Fibroblast of lung (primary cell): Measurements from ENCODE around the gene MPND. TPM values are rescaled to one million over a fixed set of nuclear protein-coding genes. Genes with fewer than 3 reads are reported as not detected.

Experiments
- DNase-seq, 2 donors: peaks; one replicate each; pipeline versions ENCODE4 v3.0.0 to v3.0.0-alpha.2; 2010; ENCODE audit warnings: low read depth in 2 of 2
- H2AFZ ChIP-seq: 2 replicates; pipeline ENCODE4 v1.5.1; 2012; ENCODE audit warnings: low read length, control low read depth, inconsistent platforms
- H3K27ac ChIP-seq: 2 replicates; pipeline ENCODE4 v1.5.1; 2011; ENCODE audit warnings: low read length, control low read depth; ENCODE audit not compliant: insufficient read depth
- H3K27me3 ChIP-seq: 2 replicates; pipeline ENCODE4 v1.5.1; 2011; ENCODE audit warnings: mild to moderate bottlenecking, low read length; ENCODE audit not compliant: control insufficient read depth, insufficient read depth
- H3K36me3 ChIP-seq: 2 replicates; pipeline ENCODE4 v1.5.1; 2011; ENCODE audit warnings: low read length; ENCODE audit not compliant: control insufficient read depth, insufficient read depth
- H3K4me1 ChIP-seq: 2 replicates; pipeline ENCODE4 v1.5.1; 2011; ENCODE audit warnings: low read length; ENCODE audit not compliant: control insufficient read depth, insufficient read depth; ENCODE audit errors: extremely low read depth
- H3K4me2 ChIP-seq: 2 replicates; pipeline ENCODE4 v1.5.1; 2011; ENCODE audit warnings: low read length, control low read depth; ENCODE audit not compliant: insufficient read depth; ENCODE audit errors: extremely low read depth
- H3K4me3 ChIP-seq, 4 experiments: fragments of 200-600 bp in 1 of 4; sonication (generic) in 1 of 4; replicated peaks in 1 of 4; 2 replicates each; pipeline ENCODE4 v1.5.1; 2011 to 2016; ENCODE audit warnings: low read length in 4 of 4, low read depth in 3 of 4, mild to moderate bottlenecking in 3 of 4, control low read depth in 2 of 4, inconsistent platforms in 1 of 4, mixed read lengths in 1 of 4; ENCODE audit not compliant: insufficient read depth in 1 of 4; ENCODE audit errors: control extremely low read depth in 1 of 4
- H3K79me2 ChIP-seq: 2 replicates; pipeline ENCODE4 v1.5.1; 2012; ENCODE audit warnings: mild to moderate bottlenecking, low read length, inconsistent platforms; ENCODE audit not compliant: control insufficient read depth, insufficient read depth
- H3K9ac ChIP-seq: 2 replicates; pipeline ENCODE4 v1.5.1; 2011; ENCODE audit warnings: mild to moderate bottlenecking, low read length, control low read depth; ENCODE audit not compliant: insufficient read depth
- H3K9me3 ChIP-seq: 2 replicates; pipeline ENCODE4 v1.5.1; 2012; ENCODE audit warnings: low read depth, low read length; ENCODE audit not compliant: control insufficient read depth, insufficient read depth
- H4K20me1 ChIP-seq: 2 replicates; pipeline ENCODE4 v1.5.1; 2011; ENCODE audit warnings: low read length; ENCODE audit not compliant: control insufficient read depth, insufficient read depth; ENCODE audit errors: extremely low read depth
- EZH2 ChIP-seq: IDR thresholded peaks from 2 replicates; pipeline ENCODE4 v1.5.1; 2012; ENCODE audit warnings: low read length, control low read depth, mild to moderate bottlenecking; ENCODE audit errors: missing control alignments
- polyA plus RNA-seq, 2 donors: library from polyadenylated mRNA; depleted of rRNA in 1 of 2; stranded (reverse) in 1 of 2; unstranded in 1 of 2; fragments of >200 nt; gene quantifications; 2 replicates each; pipeline ENCODE4 v1.2.1, GENCODE V29; 2011 to 2012; ENCODE audit warnings: missing spikeins in 1 of 2
- total RNA-seq: library from RNA; depleted of rRNA; stranded (reverse); fragments of >200 nt; gene quantifications from 2 replicates; pipeline ENCODE4 v1.2.1, GENCODE V29; 2014
- TF ChIP-seq, protein P1 (sequence below), 2 donors: IDR thresholded peaks in 1 of 2; conservative IDR thresholded peaks in 1 of 2; 1 replicate in 1 of 2; 2 replicates in 1 of 2; pipeline ENCODE4 v1.5.1; 2011 to 2012; ENCODE audit warnings: low read length in 2 of 2, control low read depth in 1 of 2, inconsistent platforms in 1 of 2, low read depth in 1 of 2, mild to moderate bottlenecking in 1 of 2

MPND gene
- total and polyA plus RNA-seq, 2 donors (not counting 1 experiment from before 2014, with no cell fraction given) = 2.7 to 7.1 TPM

DNA sequence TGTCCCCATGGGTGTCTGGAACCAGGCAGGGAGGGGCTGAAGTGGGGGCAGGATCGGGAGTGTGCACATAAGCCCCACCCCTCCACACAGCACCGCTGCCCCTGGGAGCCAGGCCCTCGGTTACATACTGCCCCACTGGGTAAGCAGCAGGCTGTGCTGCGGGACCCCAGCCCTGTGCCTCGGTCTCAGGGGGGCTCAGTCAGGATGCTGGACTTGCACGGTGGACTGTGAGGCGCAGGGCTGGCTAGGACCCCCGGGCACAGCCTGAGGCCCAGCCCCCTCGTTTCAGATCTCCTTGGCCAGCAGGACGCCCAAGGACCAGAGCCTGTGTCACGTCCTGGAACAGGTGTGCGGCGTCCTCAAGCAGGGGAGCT lies 16.3 kb downstream of the MPND start:
- Histone ChIP-seq H3K27me3 (no peaks in the 10 kb centered on the region), H3K79me2 (no peaks in the 10 kb centered on the region), H3K4me1 (no peaks in the 10 kb centered on the region), H3K36me3 (peaks cover 45% of the 10 kb centered on the region), H3K27ac (no peak overlapping the region), H3K9me3 (no peaks in the 10 kb centered on the region), H3K4me2 (no peak overlapping the region), H4K20me1 (no peaks in the 10 kb centered on the region), H3K9ac (no peak overlapping the region), H3K4me3 (no peak overlapping the region), H2AFZ (no peak overlapping the region)
- DNase-seq = no peak
- TF ChIP-seq, protein P1, sequence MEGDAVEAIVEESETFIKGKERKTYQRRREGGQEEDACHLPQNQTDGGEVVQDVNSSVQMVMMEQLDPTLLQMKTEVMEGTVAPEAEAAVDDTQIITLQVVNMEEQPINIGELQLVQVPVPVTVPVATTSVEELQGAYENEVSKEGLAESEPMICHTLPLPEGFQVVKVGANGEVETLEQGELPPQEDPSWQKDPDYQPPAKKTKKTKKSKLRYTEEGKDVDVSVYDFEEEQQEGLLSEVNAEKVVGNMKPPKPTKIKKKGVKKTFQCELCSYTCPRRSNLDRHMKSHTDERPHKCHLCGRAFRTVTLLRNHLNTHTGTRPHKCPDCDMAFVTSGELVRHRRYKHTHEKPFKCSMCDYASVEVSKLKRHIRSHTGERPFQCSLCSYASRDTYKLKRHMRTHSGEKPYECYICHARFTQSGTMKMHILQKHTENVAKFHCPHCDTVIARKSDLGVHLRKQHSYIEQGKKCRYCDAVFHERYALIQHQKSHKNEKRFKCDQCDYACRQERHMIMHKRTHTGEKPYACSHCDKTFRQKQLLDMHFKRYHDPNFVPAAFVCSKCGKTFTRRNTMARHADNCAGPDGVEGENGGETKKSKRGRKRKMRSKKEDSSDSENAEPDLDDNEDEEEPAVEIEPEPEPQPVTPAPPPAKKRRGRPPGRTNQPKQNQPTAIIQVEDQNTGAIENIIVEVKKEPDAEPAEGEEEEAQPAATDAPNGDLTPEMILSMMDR (conservative IDR thresholded peaks at IDR 0.05 in 1 of 2, IDR thresholded peaks at IDR 0.05 in 1 of 2; ENCODE audit: low read depth in 1 of 2, low read length in 2 of 2) = no peak
- TF ChIP-seq EZH2 = no peak

DNA sequence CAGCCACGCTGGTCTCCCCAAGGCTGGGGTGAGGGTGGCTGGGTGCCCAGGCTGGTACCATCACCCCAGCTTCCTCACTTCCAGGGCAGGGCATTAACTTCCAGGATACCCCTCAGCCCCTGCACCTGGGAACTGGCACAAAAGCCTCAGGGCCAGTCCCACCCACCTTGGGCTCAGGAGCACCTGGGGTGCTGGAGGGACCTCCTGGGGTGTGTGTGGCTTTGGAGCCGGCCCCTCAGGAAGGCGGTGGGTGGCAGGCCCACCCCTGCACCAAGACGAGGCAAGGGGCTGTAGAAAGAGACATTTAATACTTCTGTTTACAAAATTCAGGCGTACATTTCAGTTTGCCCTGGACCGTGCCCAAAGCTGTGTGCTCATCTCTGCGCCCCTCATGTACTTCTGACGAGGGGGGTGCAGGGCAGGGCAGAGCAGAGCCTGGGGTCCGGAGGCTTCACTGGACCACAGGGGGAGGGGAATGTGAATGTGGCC lies 16.8 kb downstream of the MPND start:
- Histone ChIP-seq H4K20me1 (no peaks in the 10 kb centered on the region), H3K4me2 (no peak overlapping the region), H3K4me1 (no peaks in the 10 kb centered on the region), H3K9ac (no peak overlapping the region), H3K27me3 (no peaks in the 10 kb centered on the region), H3K4me3 (no peak overlapping the region), H3K36me3 (peaks cover 47% of the 10 kb centered on the region), H3K79me2 (no peaks in the 10 kb centered on the region), H3K27ac (no peak overlapping the region), H2AFZ (no peak overlapping the region), H3K9me3 (no peaks in the 10 kb centered on the region)
- no peak for TF ChIP-seq EZH2
- TF ChIP-seq, protein P1 (conservative IDR thresholded peaks at IDR 0.05 in 1 of 2, IDR thresholded peaks at IDR 0.05 in 1 of 2; ENCODE audit: low read depth in 1 of 2, low read length in 2 of 2) = no peak
- no peak for DNase-seq

DNA sequence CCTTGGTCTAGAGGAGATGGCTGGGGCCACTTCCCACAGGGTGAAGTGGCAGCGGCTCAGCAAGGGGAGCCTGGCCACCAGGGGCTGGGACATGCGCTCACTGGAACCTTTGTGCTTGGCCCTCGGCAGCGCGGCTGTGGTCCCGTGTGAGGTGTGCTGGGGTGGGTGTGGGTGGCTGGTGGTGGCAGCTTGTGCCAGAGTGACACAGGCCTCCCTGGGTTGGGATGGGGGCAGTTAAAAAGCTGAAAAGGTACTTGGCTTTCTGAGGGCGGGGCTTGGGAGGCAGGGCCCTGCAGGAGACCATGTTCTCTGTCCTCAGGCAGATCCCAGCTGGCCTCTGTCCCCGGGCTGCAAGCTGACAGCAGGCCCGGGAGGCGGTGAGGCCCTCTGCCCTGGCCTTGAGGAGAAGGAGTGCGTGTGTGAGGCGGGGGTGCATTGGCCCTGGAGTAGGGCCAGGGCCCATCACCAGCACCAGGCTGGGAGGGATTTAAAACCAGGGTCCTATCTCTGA lies 17.3 kb downstream of the MPND start:
- Histone ChIP-seq H3K9ac (no peak overlapping the region), H3K9me3 (no peaks in the 10 kb centered on the region), H3K36me3 (peaks cover 52% of the 10 kb centered on the region), H3K79me2 (no peaks in the 10 kb centered on the region), H3K4me2 (no peak overlapping the region), H3K27me3 (no peaks in the 10 kb centered on the region), H3K4me3 (no peak overlapping the region), H3K27ac (no peak overlapping the region), H4K20me1 (no peaks in the 10 kb centered on the region), H2AFZ (no peak overlapping the region), H3K4me1 (no peaks in the 10 kb centered on the region)
- DNase-seq = peak in 1 of 2 donors; percentile 63
- TF ChIP-seq, protein P1 (conservative IDR thresholded peaks at IDR 0.05 in 1 of 2, IDR thresholded peaks at IDR 0.05 in 1 of 2; ENCODE audit: low read depth in 1 of 2, low read length in 2 of 2) = no peak
- TF ChIP-seq EZH2 = no peak
